IMR-90 (cell line): ENCODE results near the gene ABCD1. TPM values are rescaled to one million over a fixed set of nuclear protein-coding genes. Genes with fewer than 3 reads are reported as not detected.

ENCODE experiments used
- ATAC-seq: fragments of 200-7000 bp; cut with Tn5 transposase; 2 replicates; pipeline ENCODE4 v1.9.1; 2020; ENCODE audit warnings: low read depth, mild to moderate bottlenecking, moderate library complexity
- BruUV-seq: library from RNA; stranded (reverse); fragments of 400-500 nt; replicated peaks from 2 replicates; lab custom pipeline; 2021; lab: Mats Ljungman, UMichigan
- CTCF ChIA-PET: fragments of 300-600 bp; formaldehyde crosslinking; extraction: SDS; loops from one replicate; lab custom pipeline; 2021; ENCODE audit warnings: antibody characterized with exemption; lab: Yijun Ruan, JAX
- POLR2A ChIA-PET: fragments of 300-600 bp; sonication (Branson Sonifier 250); formaldehyde crosslinking; loops from one replicate; lab custom pipeline; 2022; ENCODE audit warnings: antibody characterized with exemption; ENCODE audit not compliant: unreplicated experiment; lab: Charles Lee
- DNase-seq: peaks from one replicate; pipeline ENCODE4 v3.0.0; 2013
- H2AFZ ChIP-seq: replicated peaks from 2 replicates; pipeline ENCODE3; 2013; ENCODE audit warnings: low read length, mild to moderate bottlenecking; ENCODE audit not compliant: poor library complexity
- H2AK5ac ChIP-seq: 2 replicates; pipeline ENCODE4 v1.6.1; 2013; ENCODE audit warnings: low read depth, low read length, inconsistent platforms
- H2AK9ac ChIP-seq: replicated peaks from 2 replicates; pipeline ENCODE3; 2013; ENCODE audit warnings: mild to moderate bottlenecking, low read depth, low read length, moderate library complexity; ENCODE audit not compliant: poor library complexity
- H2BK120ac ChIP-seq: 2 replicates; pipeline ENCODE4 v1.6.1; 2013; ENCODE audit warnings: low read depth, low read length, inconsistent platforms
- H2BK15ac ChIP-seq: 3 replicates; pipeline ENCODE4 v1.6.1; 2013; ENCODE audit warnings: low read depth, low read length, inconsistent platforms
- H2BK20ac ChIP-seq: 2 replicates; pipeline ENCODE4 v1.6.1; 2013; ENCODE audit warnings: low read depth, mild to moderate bottlenecking, inconsistent platforms, low read length, moderate library complexity
- H2BK5ac ChIP-seq: 2 replicates; pipeline ENCODE4 v1.6.1; 2013; ENCODE audit warnings: mild to moderate bottlenecking, low read depth, low read length, inconsistent platforms; ENCODE audit not compliant: poor library complexity, severe bottlenecking
- H3K14ac ChIP-seq: replicated peaks from 2 replicates; pipeline ENCODE4 v1.6.1; 2013; ENCODE audit warnings: low read depth, low read length, inconsistent platforms
- H3K18ac ChIP-seq: 2 replicates; pipeline ENCODE4 v1.6.1; 2013; ENCODE audit warnings: low read depth, low read length, control low read depth
- H3K23ac ChIP-seq: 2 replicates; pipeline ENCODE4 v1.6.1; 2013; ENCODE audit warnings: low read depth, low read length, inconsistent platforms
- H3K27ac ChIP-seq: 2 replicates; pipeline ENCODE4 v1.5.1; 2013; ENCODE audit warnings: mild to moderate bottlenecking, control low read depth, low read length; ENCODE audit not compliant: insufficient read depth
- H3K27me3 ChIP-seq: 2 replicates; pipeline ENCODE4 v1.6.1; 2013; ENCODE audit warnings: low read length; ENCODE audit not compliant: control insufficient read depth, insufficient read depth
- H3K36me3 ChIP-seq: 2 replicates; pipeline ENCODE4 v1.6.1; 2013; ENCODE audit warnings: low read length, mixed read lengths; ENCODE audit not compliant: control insufficient read depth, insufficient read depth
- H3K4ac ChIP-seq: 2 replicates; pipeline ENCODE4 v1.6.1; 2013; ENCODE audit warnings: low read depth, low read length, inconsistent platforms
- H3K4me1 ChIP-seq: 2 replicates; pipeline ENCODE4 v1.6.1; 2013; ENCODE audit warnings: low read length, mixed read lengths; ENCODE audit not compliant: control insufficient read depth, insufficient read depth
- H3K4me2 ChIP-seq: 2 replicates; pipeline ENCODE4 v1.6.1; 2013; ENCODE audit warnings: low read depth, mild to moderate bottlenecking, control low read depth, low read length, moderate library complexity
- H3K4me3 ChIP-seq: 2 replicates; pipeline ENCODE4 v1.5.1; 2013; ENCODE audit warnings: low read depth, mild to moderate bottlenecking, control low read depth, low read length, moderate library complexity; ENCODE audit not compliant: insufficient read depth
- H3K56ac ChIP-seq: 2 replicates; pipeline ENCODE4 v1.6.1; 2013; ENCODE audit warnings: low read length, inconsistent platforms; ENCODE audit not compliant: insufficient read depth; ENCODE audit errors: extremely low read depth
- H3K79me1 ChIP-seq, 2 experiments: 2 replicates each; pipeline ENCODE4 v1.6.1; 2013; ENCODE audit warnings: low read length in 2 of 2, inconsistent platforms in 1 of 2, low read depth in 1 of 2
- H3K9ac ChIP-seq: 2 replicates; pipeline ENCODE4 v1.6.1; 2013; ENCODE audit warnings: low read depth, low read length, control low read depth
- H3K9me1 ChIP-seq: 2 replicates; pipeline ENCODE4 v1.6.1; 2013; ENCODE audit warnings: low read length, inconsistent platforms; ENCODE audit not compliant: insufficient read depth
- H3K9me3 ChIP-seq: 2 replicates; pipeline ENCODE4 v1.6.1; 2013; ENCODE audit warnings: low read length; ENCODE audit not compliant: control insufficient read depth, insufficient read depth
- H4K20me1 ChIP-seq: 2 replicates; pipeline ENCODE4 v1.6.1; 2013; ENCODE audit warnings: low read length, inconsistent platforms; ENCODE audit not compliant: insufficient read depth
- H4K5ac ChIP-seq: 2 replicates; pipeline ENCODE4 v1.6.1; 2013; ENCODE audit warnings: mild to moderate bottlenecking, low read depth, low read length, control low read depth
- H4K8ac ChIP-seq, 2 experiments: 2 replicates each; pipeline ENCODE4 v1.6.1; 2013; ENCODE audit warnings: low read depth in 2 of 2, low read length in 2 of 2, control low read depth in 1 of 2, inconsistent platforms in 1 of 2
- H4K91ac ChIP-seq: 2 replicates; pipeline ENCODE4 v1.6.1; 2013; ENCODE audit warnings: low read depth, low read length, inconsistent platforms; ENCODE audit not compliant: insufficient read depth
- BHLHE40 ChIP-seq: fragments of 150-350 bp; IDR thresholded peaks from 2 replicates; pipeline ENCODE4 v1.6.1; 2016; ENCODE audit warnings: mild to moderate bottlenecking, low read depth, low read length
- CEBPB ChIP-seq: IDR thresholded peaks from 2 replicates; pipeline ENCODE4 v1.6.1; 2012; ENCODE audit warnings: low read depth, low read length, improper control_type of control experiment
- CHD1 ChIP-seq: IDR thresholded peaks from 2 replicates; pipeline ENCODE4 v1.6.1; 2012; ENCODE audit warnings: low read depth, low read length, improper control_type of control experiment
- ELK1 ChIP-seq: fragments of 150-350 bp; IDR thresholded peaks from 2 replicates; pipeline ENCODE4 v1.6.1; 2016; ENCODE audit warnings: low read depth, mild to moderate bottlenecking, low read length, moderate library complexity, borderline replicate concordance
- MAFK ChIP-seq: IDR thresholded peaks from 2 replicates; pipeline ENCODE4 v1.6.1; 2012; ENCODE audit warnings: low read depth, low read length, improper control_type of control experiment
- MXI1 ChIP-seq: IDR thresholded peaks from 2 replicates; pipeline ENCODE4 v1.6.1; 2012; ENCODE audit warnings: low read depth, mild to moderate bottlenecking, low read length, moderate library complexity, borderline replicate concordance
- NFE2L2 ChIP-seq: fragments of 150-350 bp; IDR thresholded peaks from 2 replicates; pipeline ENCODE4 v1.6.1; 2016; ENCODE audit warnings: low read depth, mild to moderate bottlenecking, low read length
- POLR2A ChIP-seq: IDR thresholded peaks from 2 replicates; pipeline ENCODE4 v1.6.1; 2012; ENCODE audit warnings: mild to moderate bottlenecking, low read depth, low read length
- RCOR1 ChIP-seq: IDR thresholded peaks from 2 replicates; pipeline ENCODE4 v1.6.1; 2012; ENCODE audit warnings: mild to moderate bottlenecking, low read length, improper control_type of control experiment; ENCODE audit not compliant: insufficient replicate concordance
- RFX5 ChIP-seq: IDR thresholded peaks from 2 replicates; pipeline ENCODE4 v1.8.0; 2012; ENCODE audit warnings: low read depth, mild to moderate bottlenecking, low read length, moderate library complexity
- SMC3 ChIP-seq: fragments of 150-350 bp; IDR thresholded peaks from 2 replicates; pipeline ENCODE4 v1.6.1; 2016; ENCODE audit warnings: low read depth, mild to moderate bottlenecking, antibody characterized with exemption, low read length, moderate library complexity
- USF2 ChIP-seq: fragments of 150-350 bp; IDR thresholded peaks from 2 replicates; pipeline ENCODE4 v1.6.1; 2017; ENCODE audit warnings: mild to moderate bottlenecking, antibody characterized with exemption, low read length, low read depth
- WGBS, 2 experiments: methylation state at CpG; one replicate each; pipeline versions ENCODE4 v1.1.5 to v1.1.7; 2013; ENCODE audit warnings: missing lambda C conversion rate in 2 of 2; ENCODE audit not compliant: insufficient read length in 1 of 2; ENCODE audit errors: extremely low coverage in 2 of 2; 5-methylcytosine and 5-hydroxymethylcytosine counted together
- dilution Hi-C: fragments of 300-500 bp; cut with HindIII; formaldehyde crosslinking; loops from one replicate; pipeline ENCODE4 v1.14.3; 2018; ENCODE audit warnings: low sequenced_read_pairs; ENCODE audit not compliant: unreplicated experiment
- in situ Hi-C: fragments of 300-500 bp; cut with MboI; formaldehyde crosslinking; loops from 3 replicates; pipeline ENCODE4 v1.14.3; 2019; ENCODE audit warnings: low sequenced_read_pairs, inconsistent platforms, mixed read lengths
- intact Hi-C: fragments of 100-400 bp; cut with micrococcal nuclease; formaldehyde crosslinking; loops from 2 replicates; pipeline ENCODE4 v1.10.0; 2022
- polyA plus RNA-seq, 3 experiments: library from polyadenylated mRNA; depleted of rRNA; stranded (reverse); fragments of >200 nt; gene quantifications; 2 replicates each; pipeline ENCODE4 v1.2.3, GENCODE V29; 2012; ENCODE audit warnings: low replicate concordance in 1 of 3
- total RNA-seq: library from RNA; depleted of rRNA; stranded (reverse); fragments of >200 nt; gene quantifications from 2 replicates; pipeline ENCODE4 v1.2.3, GENCODE V29; 2012

The ABCD1 gene
- total and polyA plus RNA-seq, 2 of the 4 experiments (the other 2 are of a cell fraction) = 4.3 to 7.0 TPM

GRCh38 chrX:153706799-153707198 is 17.9 kb upstream of the ABCD1 start:
- no TSS peak for BruUV-seq
- Histone ChIP-seq H3K9me1 (no peaks in the 10 kb centered on the region), H3K27ac (no peak overlapping the region), H3K23ac (no peak overlapping the region), H3K14ac (no peak overlapping the region), H3K9ac (no peak overlapping the region), H2BK15ac (no peak overlapping the region), H2BK20ac (no peak overlapping the region), H3K4me2 (no peak overlapping the region), H3K27me3 (no peaks in the 10 kb centered on the region), H2AK9ac (no peak overlapping the region), H4K91ac (no peak overlapping the region), H2BK5ac (no peak overlapping the region), H3K9me3 (no peaks in the 10 kb centered on the region), H3K36me3 (peaks cover 22% of the 10 kb centered on the region), H4K8ac (no peak overlapping the region), H3K79me1 (peaks cover 0 to 5% of the 10 kb centered on the region in 2 experiments; a peak in 1 of 4 replicates), H3K4ac (no peak overlapping the region), H2AK5ac (no peak overlapping the region), H4K5ac (no peak overlapping the region), H2AFZ (no peak overlapping the region), H3K4me1 (peaks cover 2% of the 10 kb centered on the region; the same call in 1 of the 2 replicates), H2BK120ac (no peak overlapping the region), H3K56ac (no peak overlapping the region), H3K4me3 (no peak overlapping the region), H3K18ac (no peak overlapping the region), H4K20me1 (peaks cover 7% of the 10 kb centered on the region)
- dilution Hi-C loops = no loop called here
- WGBS, 2 experiments = 78% methylated on average over 7 of the region's 9 CpGs; no CpG with 5 or more reads in 1 of the 2 experiments
- ATAC-seq = no peak
- intact Hi-C loops = no loop called here
- no peak for DNase-seq
- in situ Hi-C loops = no loop called here
- POLR2A ChIA-PET = no interaction called here
- no peak for TF ChIP-seq RFX5
- no peak for TF ChIP-seq MAFK
- TF ChIP-seq BHLHE40 = no peak
- no peak for TF ChIP-seq MXI1
- no peak for TF ChIP-seq SMC3
- no peak for TF ChIP-seq NFE2L2
- no peak for TF ChIP-seq CHD1
- TF ChIP-seq CEBPB = no peak
- no peak for TF ChIP-seq ELK1
- no peak for TF ChIP-seq POLR2A
- TF ChIP-seq RCOR1 = no peak
- no peak for TF ChIP-seq USF2
- CTCF ChIA-PET = no interaction called here
